ENCODE results near the gene SERTAD2. TPM values are rescaled to one million over a fixed set of nuclear protein-coding genes. Genes with fewer than 3 reads are reported as not detected.

The SERTAD2 gene
- total RNA-seq, 1 donor from 2014 or later, result 19.2 TPM

DNA sequence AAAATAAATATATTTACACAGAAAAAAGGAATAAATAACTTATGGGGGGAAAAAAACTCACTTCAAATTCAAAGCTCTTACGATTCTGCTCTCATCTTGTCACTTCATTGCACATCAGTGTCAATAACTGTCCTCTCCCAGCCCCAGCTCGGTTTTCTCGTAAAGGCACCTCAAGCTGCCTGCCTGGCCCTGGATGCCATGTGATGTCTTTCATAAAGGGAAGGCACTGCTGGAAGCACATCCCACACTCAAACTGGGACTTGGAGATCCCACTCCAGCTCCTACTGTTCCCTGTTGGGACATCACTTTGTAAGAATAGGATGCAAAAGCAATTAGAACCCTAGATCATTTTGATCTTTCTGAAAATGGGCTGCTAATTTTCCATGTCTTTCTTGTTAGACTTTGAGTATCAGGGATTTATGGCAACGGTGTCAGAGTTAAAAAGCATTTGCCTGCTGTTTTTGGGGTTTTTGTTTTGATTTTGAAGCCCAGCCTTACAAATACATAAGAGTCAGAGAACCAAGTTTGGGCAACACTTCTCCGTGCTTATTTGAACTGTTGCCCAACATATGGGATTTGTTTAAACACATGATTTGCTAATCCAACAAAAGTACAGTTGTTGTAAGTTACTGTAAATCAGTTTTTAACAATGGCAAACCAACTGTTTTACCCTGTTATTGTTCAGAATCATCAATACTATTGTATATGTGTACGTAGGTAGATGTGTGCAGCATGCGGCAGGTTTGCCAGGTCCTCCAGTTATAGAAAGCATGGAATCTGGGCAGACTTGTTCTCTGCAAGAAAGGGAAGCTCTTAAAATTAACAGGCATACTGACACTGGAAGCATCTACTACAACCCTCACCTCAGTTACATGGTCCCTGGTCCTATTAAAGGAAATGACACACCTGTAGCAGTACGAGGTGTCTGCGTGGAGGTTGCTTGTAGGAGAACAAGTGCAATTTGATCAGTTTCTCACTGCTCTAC, 20.6 kb downstream of the SERTAD2 start:
- peaks cover 30% of the 10 kb centered on the region for H3K36me3 Mint-ChIP-seq
- H3K4me1 Mint-ChIP-seq (ENCODE audit: unreplicated experiment), result peaks cover 61% of the 10 kb centered on the region
- no peak for DNase-seq (ENCODE audit: extremely low spot score, unreplicated experiment)
- H3K27me3 Mint-ChIP-seq, result no peaks in the 10 kb centered on the region
- TF ChIP-seq, protein P1, sequence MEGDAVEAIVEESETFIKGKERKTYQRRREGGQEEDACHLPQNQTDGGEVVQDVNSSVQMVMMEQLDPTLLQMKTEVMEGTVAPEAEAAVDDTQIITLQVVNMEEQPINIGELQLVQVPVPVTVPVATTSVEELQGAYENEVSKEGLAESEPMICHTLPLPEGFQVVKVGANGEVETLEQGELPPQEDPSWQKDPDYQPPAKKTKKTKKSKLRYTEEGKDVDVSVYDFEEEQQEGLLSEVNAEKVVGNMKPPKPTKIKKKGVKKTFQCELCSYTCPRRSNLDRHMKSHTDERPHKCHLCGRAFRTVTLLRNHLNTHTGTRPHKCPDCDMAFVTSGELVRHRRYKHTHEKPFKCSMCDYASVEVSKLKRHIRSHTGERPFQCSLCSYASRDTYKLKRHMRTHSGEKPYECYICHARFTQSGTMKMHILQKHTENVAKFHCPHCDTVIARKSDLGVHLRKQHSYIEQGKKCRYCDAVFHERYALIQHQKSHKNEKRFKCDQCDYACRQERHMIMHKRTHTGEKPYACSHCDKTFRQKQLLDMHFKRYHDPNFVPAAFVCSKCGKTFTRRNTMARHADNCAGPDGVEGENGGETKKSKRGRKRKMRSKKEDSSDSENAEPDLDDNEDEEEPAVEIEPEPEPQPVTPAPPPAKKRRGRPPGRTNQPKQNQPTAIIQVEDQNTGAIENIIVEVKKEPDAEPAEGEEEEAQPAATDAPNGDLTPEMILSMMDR (conservative IDR thresholded peaks at IDR 0.05), result no peak
- peak overlapping the region; percentile 63 for H3K4me3 Mint-ChIP-seq
- no peaks in the 10 kb centered on the region for H3K9me3 Mint-ChIP-seq
- H3K27ac Mint-ChIP-seq, result peak overlapping the region; percentile 19

DNA sequence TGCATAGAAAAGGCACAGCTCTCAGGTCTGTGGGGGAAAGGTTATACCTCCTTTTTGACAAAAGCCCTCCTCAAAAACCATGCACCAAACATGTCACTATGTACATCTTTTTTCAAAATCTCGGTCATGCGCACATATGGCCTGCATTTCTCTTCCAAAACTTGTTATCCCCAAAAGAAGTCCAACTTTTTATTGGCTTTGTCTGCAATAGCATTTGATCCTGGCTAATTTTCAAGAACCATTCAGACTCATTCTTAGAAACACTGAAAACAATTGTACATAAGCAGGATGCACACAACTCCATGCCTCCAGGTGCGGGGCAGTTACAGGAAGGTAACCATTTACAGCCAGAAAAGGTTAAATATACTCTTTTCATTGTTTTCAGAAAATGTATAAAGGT, 21.9 kb downstream of the SERTAD2 start:
- no peaks in the 10 kb centered on the region for H3K9me3 Mint-ChIP-seq
- H3K27ac Mint-ChIP-seq, result no peak overlapping the region
- peaks cover 25% of the 10 kb centered on the region for H3K36me3 Mint-ChIP-seq
- TF ChIP-seq, protein P1 (conservative IDR thresholded peaks at IDR 0.05), result no peak
- H3K4me1 Mint-ChIP-seq (ENCODE audit: unreplicated experiment), result peaks cover 56% of the 10 kb centered on the region
- DNase-seq (ENCODE audit: extremely low spot score, unreplicated experiment), result no peak
- H3K27me3 Mint-ChIP-seq, result no peaks in the 10 kb centered on the region
- H3K4me3 Mint-ChIP-seq, result no peak overlapping the region

DNA sequence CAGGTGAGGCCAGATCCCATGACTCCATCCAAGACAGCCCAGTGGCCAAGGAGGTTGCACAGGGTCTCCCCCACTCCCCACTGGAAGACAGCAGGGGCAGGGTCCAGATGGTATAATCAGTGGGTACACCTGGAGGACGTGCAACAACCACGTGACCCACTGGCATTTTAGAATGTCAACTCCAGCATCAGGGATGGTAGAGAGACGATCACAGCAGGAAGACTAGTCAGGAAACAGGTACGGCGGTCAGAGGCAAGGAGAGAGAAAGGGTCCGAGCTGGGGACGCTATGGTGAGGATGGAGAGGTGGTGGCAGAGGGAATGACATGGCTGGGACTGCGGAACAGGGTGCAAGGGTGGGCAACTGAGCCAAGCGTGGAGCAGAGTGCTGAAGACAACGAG, 23.0 kb downstream of the SERTAD2 start:
- peaks cover 52% of the 10 kb centered on the region for H3K4me1 Mint-ChIP-seq (ENCODE audit: unreplicated experiment)

DNA sequence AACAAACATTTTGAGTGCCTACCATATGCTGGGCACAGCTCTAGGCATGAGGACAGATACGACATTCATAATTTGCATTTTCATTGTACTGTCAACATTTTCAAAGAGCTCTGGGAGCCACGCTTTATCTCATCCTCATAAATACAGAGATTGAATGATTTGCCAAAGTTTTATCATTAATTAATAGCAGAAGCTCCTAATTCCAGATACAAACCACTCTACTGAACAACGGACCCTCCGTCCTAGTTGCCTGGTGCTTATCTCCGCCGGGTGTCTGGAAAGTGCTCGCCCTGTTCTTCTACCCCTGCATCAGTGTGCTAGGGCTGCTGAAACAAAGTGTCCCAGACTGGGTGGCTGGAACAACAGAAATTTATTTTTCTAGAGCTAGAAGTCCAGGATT, 23.8 kb downstream of the SERTAD2 start:
- Mint-ChIP-seq H3K36me3 (peaks cover 15% of the 10 kb centered on the region), H3K27ac (no peak overlapping the region), H3K4me1 (ENCODE audit: unreplicated experiment) (peaks cover 51% of the 10 kb centered on the region), H3K9me3 (no peaks in the 10 kb centered on the region), H3K4me3 (no peak overlapping the region), H3K27me3 (no peaks in the 10 kb centered on the region)
- no peak for DNase-seq (ENCODE audit: extremely low spot score, unreplicated experiment)
- TF ChIP-seq, protein P1 (conservative IDR thresholded peaks at IDR 0.05), result no peak

More for the DNA sequence above, 23.0 kb downstream of the SERTAD2 start:
- Mint-ChIP-seq H3K36me3 (peaks cover 18% of the 10 kb centered on the region), H3K27me3 (no peaks in the 10 kb centered on the region), H3K27ac (peak overlapping the region; percentile 26), H3K4me3 (no peak overlapping the region), H3K9me3 (no peaks in the 10 kb centered on the region)
- DNase-seq (ENCODE audit: extremely low spot score, unreplicated experiment), result peak; percentile 50
- TF ChIP-seq, protein P1 (conservative IDR thresholded peaks at IDR 0.05), result no peak

DNA sequence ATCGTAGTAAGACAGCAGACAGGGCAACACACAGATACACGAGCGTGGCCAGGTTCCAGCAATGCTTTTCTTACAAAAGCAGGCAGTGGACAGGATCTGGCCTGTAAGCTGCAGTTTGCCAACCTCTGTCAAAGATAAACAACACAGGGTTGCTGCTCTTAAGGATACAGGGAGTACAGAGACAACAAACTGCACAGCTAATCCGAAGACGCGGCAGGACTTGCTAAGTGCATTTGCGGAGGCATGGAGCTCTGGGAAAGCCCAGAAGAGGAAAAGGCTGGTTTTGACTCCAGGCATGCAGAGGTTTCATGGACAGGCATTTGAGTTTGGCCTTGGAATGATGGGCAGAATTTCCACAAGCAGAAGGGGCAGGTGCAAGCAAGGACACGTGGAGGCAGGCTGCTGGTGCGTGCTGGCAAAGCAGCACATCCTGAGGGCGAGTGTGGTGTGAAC, 24.4 kb downstream of the SERTAD2 start:
- H3K27ac Mint-ChIP-seq, result no peak overlapping the region
- H3K4me1 Mint-ChIP-seq (ENCODE audit: unreplicated experiment), result peaks cover 49% of the 10 kb centered on the region
- no peak overlapping the region for H3K4me3 Mint-ChIP-seq
- H3K36me3 Mint-ChIP-seq, result peaks cover 12% of the 10 kb centered on the region
- no peaks in the 10 kb centered on the region for H3K27me3 Mint-ChIP-seq
- DNase-seq (ENCODE audit: extremely low spot score, unreplicated experiment), result no peak
- TF ChIP-seq, protein P1 (conservative IDR thresholded peaks at IDR 0.05), result no peak
- H3K9me3 Mint-ChIP-seq, result no peaks in the 10 kb centered on the region
